Neural progenitor cell (in vitro differentiated cells): ENCODE measurements around the gene FOSB.

Source experiments
- CTCF ChIP-seq: fragments of 200-600 bp; sonication (generic); IDR thresholded peaks from 2 replicates; pipeline ENCODE4 v1.5.1; 2017; ENCODE audit warnings: antibody characterized with exemption, mild to moderate bottlenecking
- EZH2 ChIP-seq: fragments of 200-600 bp; sonication (generic); IDR thresholded peaks from 2 replicates; pipeline ENCODE4 v1.6.1; 2017; ENCODE audit warnings: antibody characterized with exemption, mild to moderate bottlenecking, moderate library complexity

- TF ChIP-seq CTCF (no peak), EZH2 (no peak)
These were observed 46.7 kb downstream of the FOSB start for GRCh38 chr19:45514376-45515051.
